Measurements from ENCODE around the gene PLA2G12B.

Gene PLA2G12B

GRCh38 chr10:72935361-72935760, 19.2 kb downstream of the PLA2G12B start:
- Histone ChIP-seq H3K9ac (no peak overlapping the region), H2AFZ (no peak overlapping the region), H3K27me3 (ENCODE audit: control insufficient read depth, insufficient read depth, low read length) (no peaks in the 10 kb centered on the region), H3K4me1 (no peaks in the 10 kb centered on the region), H3K4me3 (ENCODE audit: low read depth, low read length) (no peak overlapping the region), H3K79me2 (no peaks in the 10 kb centered on the region), H3K36me3 (ENCODE audit: control insufficient read depth, insufficient read depth, low read length) (no peaks in the 10 kb centered on the region), H3K4me2 (ENCODE audit: low read length) (no peak overlapping the region), H3K27ac (no peak overlapping the region), H3K9me3 (ENCODE audit: control insufficient read depth, low read length) (no peaks in the 10 kb centered on the region)
- no peak for TF ChIP-seq CTCF (IDR thresholded peaks at IDR 0.05)

GRCh38 chr10:72932259-72933015, 22.2 kb downstream of the PLA2G12B start:
- Histone ChIP-seq H2AFZ (no peak overlapping the region), H3K27ac (no peak overlapping the region), H3K9ac (no peak overlapping the region), H3K4me1 (no peaks in the 10 kb centered on the region), H3K9me3 (ENCODE audit: control insufficient read depth, low read length) (no peaks in the 10 kb centered on the region), H3K4me2 (ENCODE audit: low read length) (no peak overlapping the region), H3K27me3 (ENCODE audit: control insufficient read depth, insufficient read depth, low read length) (no peaks in the 10 kb centered on the region), H3K4me3 (ENCODE audit: low read depth, low read length) (no peak overlapping the region), H3K79me2 (no peaks in the 10 kb centered on the region), H3K36me3 (ENCODE audit: control insufficient read depth, insufficient read depth, low read length) (no peaks in the 10 kb centered on the region)
- no peak for TF ChIP-seq CTCF (IDR thresholded peaks at IDR 0.05)

GRCh38 chr10:72930276-72930675, 24.3 kb downstream of the PLA2G12B start:
- no peak overlapping the region for H3K4me2 ChIP-seq (ENCODE audit: low read length)

GRCh38 chr10:72928798-72929197, 25.8 kb downstream of the PLA2G12B start:
- H3K27ac ChIP-seq = no peak overlapping the region

More at GRCh38 chr10:72930276-72930675, 24.3 kb downstream of the PLA2G12B start:
- Histone ChIP-seq H3K27ac (no peak overlapping the region), H3K27me3 (ENCODE audit: control insufficient read depth, insufficient read depth, low read length) (no peaks in the 10 kb centered on the region), H3K9ac (no peak overlapping the region), H3K79me2 (no peaks in the 10 kb centered on the region), H3K36me3 (ENCODE audit: control insufficient read depth, insufficient read depth, low read length) (no peaks in the 10 kb centered on the region), H3K4me3 (ENCODE audit: low read depth, low read length) (no peak overlapping the region), H3K9me3 (ENCODE audit: control insufficient read depth, low read length) (no peaks in the 10 kb centered on the region), H3K4me1 (no peaks in the 10 kb centered on the region), H2AFZ (no peak overlapping the region)
- TF ChIP-seq CTCF (IDR thresholded peaks at IDR 0.05) = no peak

More at GRCh38 chr10:72928798-72929197, 25.8 kb downstream of the PLA2G12B start:
- no peaks in the 10 kb centered on the region for H3K36me3 ChIP-seq (ENCODE audit: control insufficient read depth, insufficient read depth, low read length)
- no peaks in the 10 kb centered on the region for H3K27me3 ChIP-seq (ENCODE audit: control insufficient read depth, insufficient read depth, low read length)
- H3K9me3 ChIP-seq (ENCODE audit: control insufficient read depth, low read length) = no peaks in the 10 kb centered on the region
- no peak overlapping the region for H3K4me2 ChIP-seq (ENCODE audit: low read length)
- H2AFZ ChIP-seq = no peak overlapping the region
- H3K4me3 ChIP-seq (ENCODE audit: low read depth, low read length) = no peak overlapping the region
- H3K79me2 ChIP-seq = no peaks in the 10 kb centered on the region
- H3K4me1 ChIP-seq = no peaks in the 10 kb centered on the region
- no peak for TF ChIP-seq CTCF (IDR thresholded peaks at IDR 0.05)
- no peak overlapping the region for H3K9ac ChIP-seq

Measured in parathyroid adenoma (tissue), 2 donors.